HG03575 (cell line): ENCODE data around the gene KATNB1.
"Not testable (repeated sequence)": the region's sequence is repeated elsewhere in the genome, so short reads cannot be mapped to it uniquely, and the experiment has no call there.

ENCODE experiments used
- ATAC-seq: cut with Tn5 transposase; IDR thresholded peaks from one replicate; pipeline ENCODE4 v1.9.1; 2021; ENCODE audit not compliant: unreplicated experiment, insufficient number of reproducible peaks, low FRiP score; ENCODE audit errors: extremely low read depth

KATNB1 gene

GRCh38 chr16:57739756-57740422, 4.3 kb downstream of the KATNB1 start:
- no peak for ATAC-seq

GRCh38 chr16:57740423-57741071, 5.0 kb downstream of the KATNB1 start:
- ATAC-seq: no peak

DNA sequence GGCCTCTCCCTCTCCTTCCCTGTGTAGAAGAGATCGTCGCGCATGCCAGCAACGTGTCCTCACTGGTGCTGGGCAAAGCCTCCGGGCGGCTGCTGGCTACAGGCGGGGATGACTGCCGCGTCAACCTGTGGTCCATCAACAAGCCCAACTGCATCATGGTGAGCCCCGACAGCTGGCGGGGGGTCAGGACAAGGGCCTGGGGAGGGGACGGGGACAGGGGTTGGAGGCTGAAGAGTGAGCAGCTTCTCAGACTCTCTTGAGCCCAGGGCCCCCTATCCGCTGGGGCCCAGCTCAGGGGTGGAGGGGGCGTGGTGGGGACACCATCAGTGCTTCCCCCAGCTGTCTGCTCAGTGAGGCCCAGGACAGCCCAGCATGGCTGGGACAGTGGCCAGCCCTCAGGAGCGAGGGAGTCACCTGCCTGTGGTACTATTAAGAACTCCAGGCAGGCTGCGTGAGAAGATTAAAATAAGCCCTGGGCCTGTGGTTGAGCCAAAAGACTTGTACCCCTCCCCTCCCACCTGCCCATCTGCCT, 6.2 kb downstream of the KATNB1 start:
- no peak for ATAC-seq

DNA sequence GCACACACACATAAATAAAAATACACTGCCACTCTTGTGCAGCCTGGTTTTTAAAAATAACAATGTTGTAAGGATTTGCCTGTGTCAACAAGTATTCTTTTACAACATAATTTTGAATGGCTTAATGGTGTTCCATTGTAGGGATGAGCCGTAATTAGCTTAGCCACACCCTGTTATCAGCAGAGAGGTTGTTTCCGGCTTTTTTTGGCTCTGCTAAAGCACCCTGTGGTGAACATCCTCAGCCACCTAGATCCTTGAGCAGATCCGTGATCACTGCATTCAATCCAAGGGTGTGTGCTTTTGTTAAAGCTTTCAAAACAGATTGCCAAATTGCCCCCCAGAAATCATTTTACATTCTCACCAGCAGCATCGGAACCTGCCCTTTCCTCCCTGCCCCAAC, 7.0 kb downstream of the KATNB1 start:
- ATAC-seq: no peak

GRCh38 chr16:57743458-57743857, 7.9 kb downstream of the KATNB1 start:
- ATAC-seq: no peak

DNA sequence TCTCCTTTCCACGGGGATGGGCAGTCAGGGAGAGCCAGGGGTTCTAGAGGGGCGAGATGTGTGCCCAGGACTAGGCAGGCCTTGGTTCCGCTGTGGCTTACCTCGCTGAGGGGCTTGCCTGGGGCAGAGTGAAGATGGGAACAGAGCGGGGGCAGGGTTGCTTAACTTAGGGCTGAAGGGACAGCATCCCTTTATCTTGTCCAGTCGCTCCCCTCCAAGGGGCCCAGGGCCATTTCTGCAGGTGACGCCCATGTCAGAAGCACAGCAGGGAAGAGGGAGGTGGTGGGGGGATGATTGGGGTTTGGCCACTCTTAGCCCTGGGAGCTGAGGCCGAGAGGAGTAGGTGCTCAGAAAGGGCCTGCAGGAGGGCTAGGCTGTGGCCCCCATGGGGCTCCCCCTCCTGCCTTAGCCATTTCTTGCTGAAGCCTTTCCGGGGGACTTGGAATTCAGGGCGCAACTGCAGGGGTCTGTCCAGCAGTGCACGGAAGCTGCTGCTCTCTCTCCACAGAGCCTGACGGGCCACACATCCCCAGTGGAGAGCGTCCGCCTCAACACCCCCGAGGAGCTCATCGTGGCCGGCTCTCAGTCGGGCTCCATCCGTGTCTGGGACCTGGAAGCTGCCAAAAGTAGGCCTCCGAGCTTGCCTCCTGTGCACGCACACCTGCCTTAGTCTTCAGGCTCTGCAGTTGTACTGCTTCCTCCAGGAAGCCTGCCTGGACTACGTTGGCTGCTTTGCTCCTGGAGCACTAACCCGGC, 8.5 kb downstream of the KATNB1 start:
- ATAC-seq: no peak

GRCh38 chr16:57744642-57744903, 9.0 kb downstream of the KATNB1 start:
- no peak for ATAC-seq

DNA sequence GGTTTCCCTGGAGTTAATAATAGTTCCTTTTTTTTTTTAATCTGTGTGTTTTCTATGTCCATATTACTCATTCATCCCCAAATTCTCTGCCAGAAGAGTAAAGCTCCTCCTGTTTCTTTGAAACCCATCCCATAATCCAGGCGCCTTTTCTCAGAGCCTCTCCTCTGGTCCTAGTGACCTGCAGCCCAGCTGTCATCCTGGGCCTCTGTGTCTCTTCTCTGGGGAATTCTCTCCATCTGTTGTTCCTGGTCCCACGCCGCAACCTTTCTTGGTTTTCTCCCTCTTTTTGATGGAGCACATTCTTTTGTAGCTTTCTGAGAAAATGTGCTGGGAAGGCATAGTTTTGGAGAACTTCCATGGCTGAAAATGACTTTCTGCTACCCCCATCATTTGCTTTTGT, 10.2 kb downstream of the KATNB1 start:
- no peak for ATAC-seq

GRCh38 chr16:57746316-57746715, 10.7 kb downstream of the KATNB1 start:
- not testable (repeated sequence) for ATAC-seq

DNA sequence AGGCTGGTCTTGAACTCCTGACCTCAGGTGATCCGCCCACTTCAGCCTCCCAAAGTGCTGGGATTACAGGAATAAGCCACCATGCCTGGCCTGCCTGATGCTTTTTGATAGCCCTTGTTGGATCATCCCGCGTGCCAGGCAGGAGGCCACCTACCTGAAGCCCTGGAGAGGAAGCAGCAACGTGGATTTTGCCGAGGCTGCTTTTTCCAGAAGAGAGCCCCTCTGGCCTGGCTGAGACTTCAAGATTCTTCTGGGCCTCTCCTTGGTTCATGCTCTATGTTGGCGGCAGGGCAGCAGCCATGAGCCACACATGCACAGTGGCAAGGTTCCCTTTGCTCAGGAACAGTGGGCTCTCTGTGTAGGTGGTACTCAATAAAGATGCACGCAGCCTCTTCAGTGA, 11.5 kb downstream of the KATNB1 start:
- no peak for ATAC-seq

GRCh38 chr16:57747496-57747895, 11.9 kb downstream of the KATNB1 start:
- ATAC-seq: no peak

DNA sequence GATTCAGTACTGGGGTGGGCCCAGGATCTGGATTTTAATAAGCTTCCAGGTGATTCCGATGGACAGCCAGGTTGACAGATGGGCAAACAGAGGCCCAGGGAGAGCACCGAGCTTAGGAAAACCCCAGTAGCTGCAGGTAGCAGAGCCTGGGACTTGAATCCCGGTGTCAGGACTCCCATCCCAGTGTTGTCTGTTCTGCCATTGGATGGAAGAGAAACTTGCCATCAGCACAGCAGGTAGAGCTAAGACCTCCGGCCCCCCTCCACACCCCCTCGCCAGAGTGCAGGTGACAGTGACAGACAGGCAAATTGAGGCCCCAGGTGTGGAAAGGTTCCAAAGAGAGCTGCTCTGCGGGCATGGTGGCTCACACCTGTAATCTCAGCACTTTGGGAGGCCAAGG, 12.4 kb downstream of the KATNB1 start:
- no peak for ATAC-seq

DNA sequence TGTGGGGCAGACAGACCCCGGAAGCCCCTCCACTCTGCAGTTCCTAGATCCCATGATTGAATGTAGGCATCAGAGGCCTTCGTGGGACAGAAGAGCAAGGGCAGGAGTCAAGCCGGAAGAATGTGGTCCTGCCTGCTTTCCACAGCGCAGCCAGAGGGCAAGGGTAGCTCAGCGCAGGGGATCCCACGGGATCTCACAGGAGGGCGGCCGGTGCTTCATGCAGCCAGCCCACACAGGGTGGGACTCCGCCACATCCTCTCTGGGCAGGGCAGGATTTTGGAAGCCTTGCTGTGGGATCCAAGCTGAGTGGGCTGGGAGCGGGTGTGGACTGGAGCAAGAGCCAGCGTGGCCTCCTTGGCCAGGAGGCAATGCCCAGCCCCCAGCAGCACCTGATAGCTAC, 13.0 kb downstream of the KATNB1 start:
- no peak for ATAC-seq

- ATAC-seq: no peak
Observed at GRCh38 chr16:57749101-57749692, 13.6 kb downstream of the KATNB1 start.

GRCh38 chr16:57749856-57750452, 14.4 kb downstream of the KATNB1 start:
- no peak for ATAC-seq

DNA sequence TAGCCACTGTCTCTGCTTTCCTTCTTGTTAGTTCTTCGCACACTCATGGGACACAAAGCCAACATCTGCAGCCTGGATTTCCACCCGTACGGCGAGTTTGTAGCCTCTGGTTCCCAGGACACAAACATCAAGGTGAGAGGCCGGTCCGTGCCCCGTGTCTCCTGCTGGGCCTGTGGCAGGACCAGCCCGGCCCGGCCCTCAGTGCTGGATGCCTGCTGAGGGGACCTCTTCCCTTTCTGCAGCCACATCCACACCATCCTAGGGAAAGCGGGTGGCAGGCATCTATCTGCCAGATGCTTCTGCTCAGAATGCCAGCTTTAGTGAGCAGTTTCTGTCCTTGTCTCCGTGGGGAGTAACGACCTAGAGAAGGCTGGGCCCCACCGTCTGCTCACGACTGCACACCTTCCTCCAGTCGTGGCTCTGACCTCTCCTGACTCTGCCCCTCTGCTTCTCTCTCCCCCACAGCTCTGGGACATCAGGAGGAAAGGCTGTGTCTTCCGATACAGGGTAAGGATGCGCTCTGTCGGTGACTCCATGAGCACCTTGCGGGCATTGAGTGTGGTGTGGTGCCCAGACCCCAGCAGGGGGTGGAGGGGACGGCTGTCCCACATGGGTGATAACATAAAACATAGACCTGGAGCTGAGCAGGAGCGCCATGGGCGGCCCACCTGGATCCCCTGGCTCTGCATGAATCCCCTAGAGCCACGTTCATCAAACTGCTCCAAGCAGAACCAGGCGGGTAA, 15.4 kb downstream of the KATNB1 start:
- no peak for ATAC-seq

GRCh38 chr16:57751539-57752202, 16.1 kb downstream of the KATNB1 start:
- no peak for ATAC-seq

GRCh38 chr16:57752203-57752580, 16.6 kb downstream of the KATNB1 start:
- no peak for ATAC-seq
